Left kidney (tissue), 2 donors: ENCODE data around the gene UACA. TPM values are rescaled to one million over a fixed set of nuclear protein-coding genes. Genes with fewer than 3 reads are reported as not detected.
"Not testable (repeated sequence)": the region's sequence is repeated elsewhere in the genome, so short reads cannot be mapped to it uniquely, and the experiment has no call there.

Source experiments
- DNase-seq: peaks from one replicate; pipeline ENCODE4 v3.0.0-alpha.2; 2013
- polyA plus RNA-seq: library from polyadenylated mRNA; unstranded; fragments of 120-200 nt; gene quantifications from one replicate; pipeline ENCODE4 v1.2.1, GENCODE V29; 2013; ENCODE audit not compliant: insufficient read length

Gene UACA
- polyA plus RNA-seq, 1 donor = 120 TPM

DNA sequence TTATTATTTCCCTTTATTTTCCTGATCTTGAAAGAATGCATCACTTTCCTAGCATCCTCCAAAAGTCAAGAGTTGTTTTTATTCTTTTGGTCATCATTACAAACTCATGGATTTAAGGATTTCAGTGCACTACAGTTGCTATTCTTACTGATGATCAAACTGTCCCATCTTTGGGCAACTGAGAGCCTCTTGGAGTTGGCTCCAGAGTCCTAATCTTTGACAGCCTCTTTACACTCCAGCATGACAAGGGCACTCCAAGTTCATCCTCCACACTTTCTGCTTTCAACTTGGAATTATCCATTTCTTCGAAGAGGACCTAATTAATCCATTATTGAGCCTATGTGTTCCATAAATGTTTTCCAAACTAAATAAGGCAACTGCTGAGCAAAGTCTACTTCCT, 5.7 kb downstream of the UACA start:
- DNase-seq = no peak

DNA sequence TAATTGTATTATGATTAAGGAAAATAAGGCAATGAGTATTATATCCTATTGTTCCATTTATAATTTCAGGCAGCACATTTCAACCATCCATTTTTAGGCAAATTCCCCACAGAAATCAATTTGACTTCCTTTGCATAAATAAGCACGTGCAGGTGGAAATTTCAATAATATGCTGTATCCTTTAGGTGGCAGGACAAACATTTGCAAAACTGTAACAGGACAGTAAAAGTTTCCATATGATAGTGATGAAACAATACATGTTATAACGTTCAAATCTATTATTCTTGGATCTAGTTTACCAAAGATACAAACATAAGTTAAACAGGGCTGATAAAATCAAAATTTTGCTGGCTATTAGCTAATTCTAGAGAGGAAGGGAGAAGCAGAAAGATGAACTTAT, 8.5 kb downstream of the UACA start:
- no peak for DNase-seq

DNA sequence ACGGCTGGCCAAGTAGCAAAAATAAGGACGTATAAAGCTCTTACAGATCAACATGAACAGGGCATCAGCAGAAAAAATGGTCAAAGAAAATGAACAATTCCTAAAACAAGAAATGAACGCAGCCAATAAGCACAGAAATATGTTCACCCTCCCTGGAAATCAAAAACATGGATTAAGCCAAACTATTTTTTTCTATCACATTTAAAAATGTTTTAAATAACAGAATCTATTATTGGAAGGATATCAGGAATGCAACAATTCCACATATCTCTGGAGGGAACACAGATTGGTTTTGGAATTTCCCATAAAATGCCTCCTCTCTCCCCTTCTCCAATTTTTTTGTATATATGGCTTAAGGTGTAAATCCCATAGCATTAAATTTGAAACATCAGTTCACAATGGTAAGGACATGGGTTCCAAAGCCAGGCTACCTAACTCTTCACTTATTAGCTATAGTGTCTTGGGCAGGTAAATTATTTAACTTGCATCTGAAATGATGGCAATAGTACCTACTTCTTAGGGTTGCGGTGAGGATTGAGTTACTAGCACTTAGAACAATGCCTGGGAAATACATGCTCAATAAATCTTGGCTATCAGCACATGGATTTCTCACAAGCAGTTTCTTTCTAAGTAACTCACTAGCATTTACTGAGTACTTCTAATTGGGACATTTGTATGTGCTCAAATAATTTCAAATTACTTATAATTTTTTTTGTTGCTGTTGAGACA, 10.1 kb downstream of the UACA start:
- no peak for DNase-seq

DNA sequence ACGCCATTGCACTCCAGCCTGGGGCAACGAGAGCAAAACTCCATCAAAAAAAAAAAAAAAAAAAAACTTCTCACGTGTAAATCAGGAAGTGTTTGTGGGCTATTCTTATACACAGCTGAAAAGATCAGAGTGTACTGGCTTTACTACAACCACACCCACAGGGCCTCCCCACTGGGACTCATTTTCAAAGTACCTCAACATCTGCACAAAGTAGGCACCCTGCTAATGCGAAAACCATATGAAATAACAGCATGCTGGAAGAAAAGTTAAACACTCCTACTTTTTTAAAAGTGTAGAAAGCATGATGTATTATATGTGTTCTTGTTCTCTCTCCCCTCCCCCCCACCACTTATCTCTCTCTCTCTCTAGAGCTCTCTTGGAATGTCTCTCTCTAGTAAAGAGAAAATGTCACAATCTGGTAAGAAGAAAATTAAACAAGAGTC, 11.1 kb downstream of the UACA start:
- DNase-seq = no peak

DNA sequence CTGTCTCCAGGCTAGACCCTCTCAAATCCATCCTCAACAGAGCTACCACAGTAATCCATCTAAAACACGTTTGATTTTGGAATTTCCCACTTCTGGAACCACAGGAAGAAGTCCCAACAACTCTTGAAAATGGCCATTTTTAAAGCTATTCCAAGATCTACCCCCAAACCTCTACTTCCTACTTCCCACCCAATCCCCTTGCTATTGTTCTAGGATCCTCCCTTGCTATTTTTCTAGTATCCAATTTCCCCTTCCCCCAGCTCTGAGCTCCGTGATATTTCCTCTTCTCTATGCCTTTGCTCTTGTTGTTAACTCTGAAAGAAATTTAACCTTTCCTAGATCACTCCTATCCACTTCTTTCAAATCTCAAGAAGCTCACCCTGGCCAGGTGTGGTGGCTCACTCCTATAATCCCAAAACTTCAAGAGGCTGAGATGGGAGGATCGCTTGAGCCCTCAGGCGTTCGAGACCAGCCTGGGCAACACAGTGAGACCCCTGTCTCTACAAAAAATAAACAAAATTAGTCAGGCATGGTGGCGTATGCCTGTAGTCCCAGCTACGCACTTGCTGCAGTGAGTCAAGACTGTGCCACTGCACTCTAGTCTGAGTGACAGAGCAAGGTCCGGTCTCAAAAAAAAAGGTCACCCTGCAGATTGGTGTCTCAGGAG, 13.0 kb downstream of the UACA start:
- DNase-seq = no peak

DNA sequence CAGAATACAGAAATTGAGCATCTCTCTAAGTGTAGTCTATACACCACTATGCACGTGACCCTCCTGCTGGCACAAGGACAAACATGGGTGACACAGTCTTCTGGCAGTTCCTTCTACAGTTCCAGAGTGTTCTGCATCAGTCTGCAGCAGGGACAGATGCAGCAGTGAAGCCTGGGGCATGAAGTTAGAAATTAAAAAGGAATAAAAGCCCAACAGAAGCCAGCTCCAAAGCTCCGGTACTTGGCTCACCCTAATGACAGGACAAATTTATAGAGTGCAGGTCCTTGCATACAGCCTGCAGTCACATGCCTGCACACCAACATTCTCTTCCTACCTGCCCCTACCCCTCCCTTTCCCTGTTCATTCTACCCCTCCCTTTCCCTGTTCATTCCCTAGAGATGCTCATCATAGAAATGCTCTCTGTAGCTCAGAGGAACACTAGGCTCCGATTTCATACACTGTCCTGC, 15.0 kb downstream of the UACA start:
- DNase-seq = no peak

DNA sequence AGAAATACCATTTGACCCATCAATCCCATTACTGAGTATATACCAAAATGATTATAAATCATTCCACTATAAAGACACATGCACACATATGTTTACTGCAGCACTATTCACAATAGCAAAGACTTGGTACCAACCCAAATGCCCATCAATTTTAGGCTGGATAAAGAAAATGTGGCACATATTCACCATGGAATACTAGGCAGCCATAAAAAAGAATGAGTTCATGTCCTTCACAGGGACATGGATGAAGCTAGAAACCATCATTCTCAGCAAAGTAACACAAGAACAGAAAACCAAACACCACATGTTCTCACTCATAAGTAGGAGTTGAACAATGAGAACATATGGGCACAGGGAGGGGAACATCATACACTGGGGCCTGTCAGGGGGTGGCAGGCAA, 16.8 kb downstream of the UACA start:
- not testable (repeated sequence) for DNase-seq

DNA sequence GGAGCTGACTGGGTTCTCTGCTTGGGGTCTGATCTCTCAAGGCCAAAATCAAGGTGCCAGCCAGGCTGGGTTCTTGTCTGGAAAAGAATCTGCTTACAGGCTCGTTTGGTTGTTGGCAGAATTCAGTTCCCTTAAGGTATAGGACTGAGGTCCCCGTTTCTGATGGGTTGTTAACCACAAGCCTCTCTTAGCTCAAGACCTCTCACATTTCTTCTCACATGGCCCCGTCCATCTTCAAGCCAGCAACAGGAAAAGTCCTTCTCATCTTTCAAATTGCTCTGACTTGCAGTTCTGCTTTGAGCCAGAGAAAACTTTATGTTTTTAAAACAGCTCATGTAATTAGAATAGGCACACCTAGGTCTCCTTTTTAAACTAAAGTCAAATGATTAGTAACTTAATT, 20.4 kb downstream of the UACA start:
- DNase-seq = no peak

DNA sequence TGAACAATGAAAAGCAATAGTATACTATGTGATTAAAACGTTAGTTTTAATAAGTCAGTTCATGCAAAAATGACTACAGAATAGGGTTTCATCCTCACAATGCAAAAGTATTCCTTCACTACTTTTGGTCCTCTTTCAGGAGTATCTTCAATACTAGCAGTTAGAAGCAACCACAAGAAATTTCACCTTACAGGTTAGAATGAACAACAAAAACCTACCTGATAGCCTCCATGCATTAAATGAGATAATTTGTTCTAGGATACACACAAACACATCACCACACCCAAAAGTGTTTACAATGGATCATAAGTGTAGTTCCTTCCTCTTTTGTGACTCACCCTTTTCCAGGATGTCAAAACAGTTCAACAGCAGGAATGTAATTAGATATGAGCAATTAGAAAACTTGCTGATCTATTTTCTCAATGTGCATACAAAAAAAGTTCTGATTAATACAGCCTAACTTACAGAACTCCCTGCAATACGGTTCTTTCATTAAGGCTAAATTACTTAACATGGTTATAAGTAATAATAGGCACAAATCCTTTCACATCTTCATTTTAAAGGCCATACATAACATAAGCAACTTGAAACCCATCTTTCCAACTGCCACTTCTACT, 21.6 kb downstream of the UACA start:
- no peak for DNase-seq

DNA sequence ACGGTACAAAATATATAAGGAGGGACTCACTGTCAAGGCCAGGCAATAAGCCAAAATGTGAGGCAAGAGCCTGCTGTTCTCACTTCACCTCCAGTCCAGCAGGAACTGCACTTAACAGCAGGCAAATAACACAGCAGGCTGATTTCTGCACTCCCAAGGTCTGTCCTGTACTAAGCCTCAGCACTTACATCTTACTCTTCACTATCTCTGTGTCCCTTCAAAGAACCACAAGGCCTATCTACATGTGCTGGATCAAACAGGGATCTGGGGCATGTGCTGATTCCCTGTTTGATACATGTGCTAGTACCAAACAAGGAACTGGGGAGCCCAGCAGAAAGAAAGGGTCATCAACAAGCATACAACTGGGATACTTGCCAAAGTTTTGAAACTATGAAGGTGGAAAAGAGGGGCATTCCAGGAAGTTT, 22.2 kb downstream of the UACA start:
- DNase-seq = no peak

DNA sequence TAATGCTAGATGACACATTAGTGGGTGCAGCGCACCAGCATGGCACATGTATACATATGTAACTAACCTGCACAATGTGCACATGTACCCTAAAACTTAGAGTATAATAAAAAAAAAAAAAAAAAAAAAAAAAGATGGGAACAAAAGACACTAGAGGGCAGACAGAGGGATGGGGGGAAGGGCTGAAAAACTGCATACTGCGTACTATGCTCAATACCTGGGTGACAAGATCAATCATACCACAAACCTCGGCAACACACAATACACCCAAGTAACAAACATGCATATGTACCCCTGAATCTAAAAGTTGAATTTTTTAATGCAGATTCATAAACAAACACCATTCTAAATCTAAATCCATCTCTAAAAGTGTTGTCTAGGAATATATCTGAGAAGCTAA, 28.3 kb downstream of the UACA start:
- not testable (repeated sequence) for DNase-seq

DNA sequence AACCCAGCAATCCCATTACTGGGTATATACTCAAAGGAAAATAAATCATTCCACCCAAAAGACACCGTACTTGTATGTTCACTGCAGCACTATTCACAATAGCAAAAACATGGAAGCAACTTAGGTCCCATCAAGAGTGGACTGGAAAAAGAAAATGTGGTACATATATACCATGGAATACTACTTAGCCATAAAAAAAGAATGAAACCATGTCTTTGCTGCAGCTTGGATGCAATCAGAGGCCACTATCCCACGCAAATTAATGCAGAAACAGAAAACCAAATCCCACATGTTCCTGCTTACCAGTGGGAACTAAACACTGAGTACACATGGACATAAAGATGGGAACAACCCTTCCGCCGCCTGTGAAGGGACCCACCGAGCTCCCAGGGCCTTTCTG, 34.2 kb downstream of the UACA start:
- DNase-seq = no peak

DNA sequence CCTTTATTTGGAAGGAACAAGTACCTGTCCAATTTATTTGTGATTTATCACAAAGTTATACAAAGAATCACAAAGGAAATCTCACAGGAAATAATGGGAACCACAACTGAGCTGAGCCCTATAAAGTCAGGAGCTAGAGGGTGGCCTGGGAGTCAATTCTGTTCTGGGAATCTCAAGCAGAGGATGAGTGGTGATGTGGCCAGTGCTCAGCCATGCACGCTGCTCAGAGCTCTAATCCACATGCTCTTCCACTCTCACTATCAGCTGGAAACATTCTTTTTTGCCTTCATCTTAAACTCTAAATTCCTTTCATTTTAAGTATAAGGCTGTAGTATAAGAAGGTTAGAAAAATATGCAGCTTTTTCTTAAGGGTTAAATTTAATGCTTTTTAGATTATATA, 36.6 kb downstream of the UACA start:
- DNase-seq = no peak

DNA sequence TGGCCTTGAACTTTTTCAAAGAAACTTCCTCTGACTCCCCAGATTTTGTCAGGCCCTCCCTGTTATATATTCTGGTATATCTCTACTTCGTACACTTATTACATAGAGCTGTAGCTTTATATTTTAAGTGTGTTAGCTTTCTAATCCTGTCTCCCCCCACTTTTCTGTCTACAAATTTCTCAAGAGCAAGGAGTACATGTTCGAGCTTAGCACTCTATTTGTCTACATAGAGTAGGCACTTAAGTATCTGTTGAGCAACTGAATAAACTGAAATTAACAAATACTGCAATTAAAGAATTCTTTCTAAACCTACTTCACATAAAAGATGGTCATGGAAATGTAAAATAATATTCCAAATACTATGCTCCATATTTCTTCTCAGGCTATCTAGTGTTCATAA, 39.4 kb downstream of the UACA start:
- DNase-seq = no peak

DNA sequence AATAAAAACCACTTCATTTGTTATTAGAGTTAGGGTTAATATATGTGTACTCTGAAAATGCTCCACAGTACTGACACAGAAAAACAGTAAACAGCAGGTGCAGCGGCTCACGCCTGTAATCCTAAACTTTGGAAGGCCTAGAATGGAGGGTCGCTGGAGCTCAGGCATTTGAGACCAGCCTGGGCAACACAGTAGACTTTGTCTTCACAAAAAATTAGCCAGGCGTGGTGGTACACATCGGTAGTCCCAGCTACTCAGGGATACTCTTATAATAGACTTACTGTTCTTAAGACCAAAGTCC, 40.3 kb downstream of the UACA start:
- DNase-seq = no peak

DNA sequence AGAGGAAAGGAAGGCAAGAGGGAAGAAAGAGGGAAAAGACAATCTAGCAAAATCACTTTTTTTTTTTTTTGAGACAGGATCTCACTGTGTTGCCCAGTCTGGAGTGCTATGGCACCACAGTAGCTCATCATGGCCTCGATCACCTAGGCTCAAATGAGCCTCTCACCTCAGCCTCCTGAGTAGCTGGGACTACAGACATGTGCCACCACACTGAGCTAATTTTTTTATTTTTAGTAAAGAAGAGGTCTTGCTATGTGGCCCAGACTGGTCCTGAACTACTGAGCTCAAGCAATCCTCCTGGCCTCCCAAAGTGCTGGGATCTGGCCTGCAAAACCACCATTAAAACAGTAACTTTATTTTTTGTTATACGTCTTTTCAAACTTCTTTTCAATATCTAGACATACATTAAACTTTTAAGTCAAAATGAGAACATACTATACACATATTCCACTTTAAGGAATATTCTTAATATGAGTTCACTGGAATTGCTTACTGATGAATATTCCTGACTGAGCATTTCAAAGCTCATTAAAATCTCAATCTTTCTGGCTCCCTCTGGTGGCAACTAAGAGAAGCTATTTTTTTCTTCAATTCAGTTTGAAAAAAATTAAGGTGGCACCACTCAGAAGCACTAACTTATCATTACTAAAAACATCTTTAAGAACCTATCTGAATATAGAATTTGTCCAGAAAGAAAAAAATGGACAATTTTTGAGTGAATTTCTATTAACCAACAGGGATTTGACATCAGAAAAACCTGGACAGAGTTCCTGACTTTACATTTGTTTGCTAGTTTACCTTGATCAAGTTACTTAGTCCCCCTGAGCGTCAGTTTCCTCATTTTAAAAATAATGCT, 40.9 kb downstream of the UACA start:
- no peak for DNase-seq

DNA sequence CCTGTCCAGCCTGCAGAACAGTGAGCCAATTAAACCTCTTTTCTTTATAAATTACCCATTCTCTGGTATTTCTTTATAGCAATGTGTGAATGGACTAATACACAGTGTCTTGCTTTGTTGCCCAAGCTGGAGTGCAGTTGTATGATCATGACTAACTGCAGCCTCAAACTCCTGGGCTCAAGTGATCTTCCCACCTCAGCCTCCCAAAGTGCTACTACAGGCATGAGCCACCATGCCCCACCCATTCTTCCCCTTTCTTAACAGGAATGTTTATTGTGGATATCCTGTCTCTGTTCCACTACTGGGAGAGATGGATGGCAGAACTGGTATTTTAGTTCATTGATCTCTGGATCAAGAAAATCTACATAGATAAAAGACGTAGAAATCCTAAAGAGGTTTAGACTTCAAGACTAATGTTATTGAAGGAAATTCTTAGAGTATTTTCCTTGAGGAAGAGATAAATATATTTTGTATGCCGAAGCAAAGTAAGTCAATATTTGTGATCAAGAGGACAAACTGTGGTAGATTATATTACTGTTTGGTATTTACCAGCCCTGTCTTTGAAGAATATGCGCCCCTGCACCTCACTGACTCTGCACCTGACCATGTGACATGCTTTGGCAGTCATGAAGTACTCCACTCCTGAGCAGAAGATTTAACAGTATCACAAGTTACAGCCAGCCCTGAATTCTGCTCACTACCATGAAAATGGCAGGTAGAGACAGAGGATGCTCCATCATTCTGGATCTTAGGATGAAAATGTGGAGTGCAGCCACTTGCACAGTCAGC, 42.9 kb downstream of the UACA start:
- DNase-seq = no peak

DNA sequence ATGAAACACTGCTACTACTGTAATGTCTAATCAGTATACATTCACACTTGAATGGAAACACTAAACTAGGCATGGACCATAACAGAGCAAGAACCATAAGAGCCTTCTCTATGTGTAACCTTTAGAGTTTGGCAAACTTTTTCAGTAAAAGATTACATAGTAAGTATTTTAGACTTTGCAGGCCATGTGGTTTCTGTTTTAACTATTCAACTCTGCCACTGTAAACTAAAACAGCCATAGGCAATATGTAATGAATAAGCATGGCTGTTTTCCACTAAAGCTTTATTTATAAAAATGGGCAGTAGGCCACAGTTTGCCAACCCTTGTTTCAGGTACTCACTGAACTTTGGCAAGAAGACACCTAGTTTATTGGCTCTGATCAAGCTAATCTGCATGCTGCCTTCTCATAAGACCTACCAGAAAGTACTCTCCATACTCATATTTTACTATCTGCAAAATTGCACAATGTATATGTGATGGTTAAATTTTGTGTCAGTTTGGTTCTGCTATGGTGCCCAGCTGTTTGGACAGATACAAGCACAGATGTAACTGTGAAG, 46.0 kb downstream of the UACA start:
- no peak for DNase-seq

DNA sequence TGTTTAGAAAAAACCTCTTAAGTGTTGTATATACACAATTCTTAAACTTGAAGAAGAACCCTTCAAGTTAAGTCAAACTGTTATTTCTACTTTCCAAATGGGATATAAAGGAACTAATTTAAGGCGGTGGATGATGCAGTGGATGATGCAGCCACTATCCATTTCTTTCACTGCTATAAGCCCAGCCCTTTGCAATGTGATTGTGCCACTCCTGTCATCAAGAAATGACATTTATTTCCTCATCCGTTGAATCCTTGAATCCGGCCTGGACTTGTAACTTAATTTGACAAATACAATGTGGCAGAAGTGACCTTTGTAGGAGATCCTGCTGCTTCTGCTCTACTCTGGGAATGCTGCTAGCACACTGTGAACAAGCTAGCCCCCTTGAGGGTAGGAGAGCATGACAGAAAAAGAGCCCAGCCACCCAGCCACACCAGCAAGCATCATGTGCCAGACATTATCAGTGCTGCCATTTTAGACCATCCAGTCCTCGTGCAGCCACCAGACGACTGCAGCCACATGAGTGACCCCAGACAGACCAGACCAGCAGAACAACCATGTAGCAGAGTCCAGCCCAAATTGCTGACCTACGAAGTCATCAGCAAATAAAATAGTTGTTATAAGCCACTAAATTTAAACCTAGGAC, 47.4 kb downstream of the UACA start:
- no peak for DNase-seq

DNA sequence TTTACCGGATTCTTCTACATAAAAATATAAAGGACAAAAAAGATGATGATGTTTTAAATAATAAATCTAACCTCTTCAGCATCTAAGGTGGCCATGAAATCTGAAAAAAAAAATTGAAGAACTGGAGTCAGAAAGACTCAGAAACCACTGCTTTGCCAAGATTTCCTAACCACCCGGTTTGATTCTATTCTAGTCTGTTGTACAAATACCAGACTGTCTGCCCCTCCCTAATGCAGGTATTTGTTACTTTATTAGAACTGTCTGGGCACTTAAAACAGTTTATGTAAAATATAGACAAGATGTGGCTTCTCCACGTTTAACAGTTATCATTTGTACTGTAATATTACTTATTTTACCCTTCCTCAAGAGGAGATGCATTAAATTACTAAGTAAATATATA, 48.8 kb downstream of the UACA start:
- DNase-seq = no peak

DNA sequence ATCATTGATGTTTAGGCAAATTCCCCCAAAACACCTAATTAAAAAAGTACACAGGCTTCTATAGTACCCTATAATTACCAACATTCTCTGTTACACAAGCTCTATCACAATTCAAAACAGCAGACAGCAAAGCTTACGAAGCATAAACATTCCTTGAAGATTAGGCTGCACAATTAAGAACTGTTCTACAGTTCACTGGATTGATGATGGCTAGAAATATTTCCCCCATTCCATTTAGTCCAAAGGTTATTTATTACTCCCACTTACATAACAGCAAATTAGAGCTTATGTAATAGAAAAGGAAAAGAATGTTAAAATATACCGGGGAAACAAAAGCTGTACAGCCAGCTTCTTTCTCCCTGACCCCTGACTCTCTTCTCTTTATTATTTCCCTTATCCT, 49.3 kb downstream of the UACA start:
- no peak for DNase-seq
